DND-41 (cell line): ENCODE measurements around the gene SYNDIG1.

Experiments
- ATAC-seq: fragments of 200-7000 bp; cut with Tn5 transposase; 3 replicates; pipeline ENCODE4 v1.9.1; 2021; ENCODE audit warnings: low read depth; ENCODE audit not compliant: insufficient read depth
- DNase-seq: peaks from one replicate; pipeline ENCODE4 v3.0.0-alpha.2; 2020
- H2AFZ ChIP-seq: 2 replicates; pipeline ENCODE4 v1.6.0; 2012; ENCODE audit warnings: low read depth, low read length
- H3K27ac ChIP-seq: 2 replicates; pipeline ENCODE4 v1.5.1; 2012; ENCODE audit warnings: low read length, inconsistent platforms
- H3K27me3 ChIP-seq: fragments of 200-600 bp; sonication (generic); 2 replicates; pipeline ENCODE4 v1.6.0; 2012; ENCODE audit warnings: low read length, mild to moderate bottlenecking, inconsistent platforms; ENCODE audit not compliant: insufficient read depth, poor library complexity
- H3K36me3 ChIP-seq: 2 replicates; pipeline ENCODE4 v1.5.1; 2012; ENCODE audit warnings: low read length, inconsistent platforms; ENCODE audit not compliant: insufficient read depth
- H3K4me1 ChIP-seq: 2 replicates; pipeline ENCODE4 v1.5.1; 2012; ENCODE audit warnings: mild to moderate bottlenecking, low read length; ENCODE audit not compliant: insufficient read depth
- H3K4me2 ChIP-seq: 2 replicates; pipeline ENCODE4 v1.6.0; 2012; ENCODE audit warnings: mild to moderate bottlenecking, moderate library complexity, low read length, inconsistent platforms; ENCODE audit not compliant: insufficient read depth
- H3K4me3 ChIP-seq, 2 experiments: fragments of 200-600 bp in 1 of 2; shearing (Covaris generic) in 1 of 2; 2 replicates each; pipeline ENCODE4 v1.5.1; 2012 to 2016; ENCODE audit warnings: inconsistent platforms in 2 of 2, low read length in 2 of 2, mild to moderate bottlenecking in 2 of 2, low read depth in 1 of 2, moderate library complexity in 1 of 2
- H3K79me2 ChIP-seq: 2 replicates; pipeline ENCODE4 v1.6.0; 2012; ENCODE audit warnings: low read length, inconsistent platforms; ENCODE audit not compliant: insufficient read depth
- H3K9ac ChIP-seq: 2 replicates; pipeline ENCODE4 v1.6.0; 2012; ENCODE audit warnings: low read depth, mild to moderate bottlenecking, inconsistent platforms, low read length, moderate library complexity
- H3K9me3 ChIP-seq: 2 replicates; pipeline ENCODE4 v1.5.1; 2012; ENCODE audit warnings: low read length, moderate library complexity, mild to moderate bottlenecking, inconsistent platforms; ENCODE audit not compliant: insufficient read depth, severe bottlenecking
- H4K20me1 ChIP-seq: 2 replicates; pipeline ENCODE4 v1.6.0; 2012; ENCODE audit warnings: low read length; ENCODE audit not compliant: insufficient read depth
- CTCF ChIP-seq: IDR thresholded peaks from 2 replicates; pipeline ENCODE4 v1.5.1; 2012; ENCODE audit warnings: borderline replicate concordance, low read length, moderate library complexity, mild to moderate bottlenecking; ENCODE audit not compliant: poor library complexity, severe bottlenecking; ENCODE audit errors: extremely low read depth
- EZH2 ChIP-seq: IDR thresholded peaks from 3 replicates; pipeline ENCODE4 v1.6.1; 2012; ENCODE audit warnings: borderline replicate concordance, low read depth, mild to moderate bottlenecking, moderate library complexity, low read length, inconsistent platforms; ENCODE audit not compliant: severe bottlenecking

Gene SYNDIG1

DNA sequence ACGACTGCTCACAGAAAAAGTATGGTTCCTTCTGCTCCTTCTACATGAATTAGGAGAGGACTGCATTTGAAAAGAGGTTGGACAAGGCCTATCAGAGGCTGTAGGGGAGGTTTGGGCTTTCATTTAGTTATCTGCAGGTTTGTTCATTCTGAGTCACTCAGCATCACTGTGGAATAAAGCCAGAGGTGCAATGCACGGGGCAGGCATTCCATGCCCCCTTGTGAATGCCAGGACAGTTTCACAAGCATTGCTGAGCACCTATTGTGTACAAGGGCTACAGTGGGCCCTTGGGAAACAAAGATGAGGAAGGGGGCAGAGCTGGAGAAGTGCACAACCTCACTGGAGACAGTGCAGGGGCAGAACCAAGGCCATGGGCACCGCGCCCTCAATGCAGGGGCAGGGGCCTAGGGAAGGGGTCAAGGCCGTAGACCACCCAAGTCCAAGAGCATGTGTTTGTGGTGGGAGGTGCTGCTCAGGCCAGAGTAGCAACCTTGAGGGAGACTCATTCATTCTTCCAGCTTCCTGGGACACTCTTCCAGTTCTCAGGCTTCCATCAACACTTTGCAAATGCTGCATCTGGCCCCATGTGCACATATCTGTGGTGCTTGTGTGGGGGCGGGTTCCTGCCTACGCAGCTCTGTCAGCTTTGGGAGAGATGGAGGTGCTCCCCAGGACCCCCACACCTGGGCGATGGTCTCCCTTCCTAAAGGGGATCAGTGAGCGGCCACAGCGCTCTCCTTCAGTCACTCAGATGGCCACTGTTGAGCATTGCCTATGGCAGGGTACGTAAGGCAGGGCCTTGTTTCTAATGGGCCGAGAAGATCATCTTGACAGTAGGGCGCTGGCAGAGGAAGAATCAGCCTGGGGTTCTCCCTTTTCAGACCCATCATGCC, 204.5 kb downstream of the SYNDIG1 start:
- no peak for ATAC-seq
- Histone ChIP-seq H3K9me3 (no peaks in the 10 kb centered on the region), H2AFZ (no peak overlapping the region), H4K20me1 (no peaks in the 10 kb centered on the region), H3K4me2 (no peak overlapping the region), H3K36me3 (no peaks in the 10 kb centered on the region), H3K27me3 (no peaks in the 10 kb centered on the region), H3K79me2 (no peaks in the 10 kb centered on the region), H3K4me3 (no peak overlapping the region), H3K9ac (no peak overlapping the region), H3K27ac (no peak overlapping the region), H3K4me1 (no peaks in the 10 kb centered on the region)
- TF ChIP-seq EZH2 = no peak
- no peak for TF ChIP-seq CTCF
- DNase-seq = no peak

GRCh38 chr20:24674921-24675605, 205.6 kb downstream of the SYNDIG1 start:
- no peak overlapping the region for H2AFZ ChIP-seq
- no peak for TF ChIP-seq CTCF
- TF ChIP-seq EZH2 = no peak

DNA sequence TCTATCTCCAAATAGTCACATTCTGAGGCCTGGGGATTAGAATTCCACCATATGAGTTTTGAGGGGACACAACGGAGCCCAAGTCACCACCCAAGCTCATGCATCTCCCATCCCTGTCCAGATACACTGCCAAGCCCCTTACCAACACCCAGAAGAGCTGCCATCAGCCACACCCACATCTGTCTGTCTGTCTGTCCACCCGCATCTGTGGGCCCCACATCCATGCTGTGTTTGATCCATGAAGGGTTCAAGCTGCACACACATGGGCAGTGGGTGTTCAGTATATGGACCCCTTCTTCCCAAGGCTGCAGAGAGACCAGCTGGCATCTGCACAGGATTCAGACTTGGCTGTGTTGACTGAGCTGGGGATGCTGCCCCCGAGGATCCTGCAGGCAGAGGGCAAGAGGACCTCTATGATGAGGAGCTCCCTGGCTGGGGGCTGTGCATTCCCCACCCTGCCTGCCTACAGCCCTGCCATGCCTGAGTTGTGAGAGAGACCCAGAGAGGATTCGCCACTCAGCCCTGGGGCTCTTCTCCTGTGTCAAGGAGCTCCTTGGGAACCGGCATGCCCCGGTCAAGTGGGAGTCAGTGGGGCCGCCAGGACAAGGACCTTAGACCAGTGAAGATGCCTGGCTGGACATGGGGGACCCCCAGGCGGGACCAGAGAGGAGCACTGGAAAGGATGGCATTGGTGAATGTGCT, 206.4 kb downstream of the SYNDIG1 start:
- Histone ChIP-seq H3K4me1 (no peaks in the 10 kb centered on the region), H3K9me3 (no peaks in the 10 kb centered on the region), H3K4me2 (no peak overlapping the region), H4K20me1 (no peaks in the 10 kb centered on the region), H3K4me3 (no peak overlapping the region), H3K27me3 (no peaks in the 10 kb centered on the region), H3K9ac (no peak overlapping the region), H2AFZ (no peak overlapping the region), H3K79me2 (no peaks in the 10 kb centered on the region), H3K36me3 (no peaks in the 10 kb centered on the region), H3K27ac (no peak overlapping the region)
- DNase-seq = no peak
- no peak for TF ChIP-seq CTCF
- no peak for TF ChIP-seq EZH2
- ATAC-seq = no peak

More at GRCh38 chr20:24674921-24675605, 205.6 kb downstream of the SYNDIG1 start:
- Histone ChIP-seq H3K79me2 (no peaks in the 10 kb centered on the region), H3K4me1 (no peaks in the 10 kb centered on the region), H3K4me3 (no peak overlapping the region), H4K20me1 (no peaks in the 10 kb centered on the region), H3K4me2 (no peak overlapping the region), H3K36me3 (no peaks in the 10 kb centered on the region), H3K27me3 (no peaks in the 10 kb centered on the region), H3K9me3 (no peaks in the 10 kb centered on the region), H3K9ac (no peak overlapping the region), H3K27ac (no peak overlapping the region)
- ATAC-seq (no peak), DNase-seq (no peak)
